H9 (cell line): ENCODE data around the gene DSP. TPM values are rescaled to one million over a fixed set of nuclear protein-coding genes. Genes with fewer than 3 reads are reported as not detected.

Experiments
- DNase-seq: peaks from one replicate; pipeline ENCODE4 v3.0.0-alpha.2; 2017
- H2AFZ ChIP-seq: one replicate; pipeline ENCODE4 v1.6.1; 2013; ENCODE audit warnings: mild to moderate bottlenecking, low read length, control low read depth, moderate library complexity
- H2AK5ac ChIP-seq: 2 replicates; pipeline ENCODE4 v1.6.1; 2013; ENCODE audit warnings: low read length, control low read depth, mixed read lengths; ENCODE audit not compliant: insufficient read length
- H2BK120ac ChIP-seq: one replicate; pipeline ENCODE4 v1.6.1; 2013; ENCODE audit warnings: low read depth, mild to moderate bottlenecking, low read length, control low read depth, inconsistent platforms; ENCODE audit not compliant: poor library complexity, severe bottlenecking
- H2BK12ac ChIP-seq: 2 replicates; pipeline ENCODE4 v1.6.1; 2013; ENCODE audit warnings: low read length, control low read depth, mixed read lengths, low read depth; ENCODE audit not compliant: insufficient read length
- H2BK15ac ChIP-seq: 2 replicates; pipeline ENCODE4 v1.6.1; 2013; ENCODE audit warnings: low read depth, low read length, control low read depth
- H2BK20ac ChIP-seq: one replicate; pipeline ENCODE4 v1.6.1; 2013; ENCODE audit warnings: low read depth, mild to moderate bottlenecking, low read length, control low read depth, inconsistent platforms; ENCODE audit not compliant: poor library complexity, severe bottlenecking
- H2BK5ac ChIP-seq: 2 replicates; pipeline ENCODE4 v1.6.1; 2013; ENCODE audit warnings: low read length, control low read depth, mixed read lengths; ENCODE audit not compliant: insufficient read length
- H3K14ac ChIP-seq: 2 replicates; pipeline ENCODE4 v1.6.1; 2013; ENCODE audit warnings: low read length, control low read depth; ENCODE audit not compliant: insufficient read depth
- H3K18ac ChIP-seq: 2 replicates; pipeline ENCODE4 v1.6.1; 2013; ENCODE audit warnings: low read depth, mild to moderate bottlenecking, mixed read lengths, low read length, control low read depth; ENCODE audit not compliant: insufficient read length
- H3K23ac ChIP-seq: 2 replicates; pipeline ENCODE4 v1.6.1; 2013; ENCODE audit warnings: low read length, control low read depth, mixed read lengths, low read depth; ENCODE audit not compliant: insufficient read length
- H3K23me2 ChIP-seq: 2 replicates; pipeline ENCODE4 v1.6.1; 2013; ENCODE audit warnings: low read depth, mild to moderate bottlenecking, mixed read lengths, low read length, control low read depth; ENCODE audit not compliant: insufficient read length, poor library complexity, severe bottlenecking
- H3K27ac ChIP-seq: 2 replicates; pipeline ENCODE4 v1.5.1; 2013; ENCODE audit warnings: low read length, control low read depth, mixed read lengths, low read depth; ENCODE audit not compliant: insufficient read length
- H3K27me3 ChIP-seq: 2 replicates; pipeline ENCODE4 v1.6.1; 2013; ENCODE audit warnings: low read length, control low read depth, inconsistent platforms; ENCODE audit not compliant: insufficient read depth
- H3K4ac ChIP-seq: 2 replicates; pipeline ENCODE4 v1.6.1; 2013; ENCODE audit warnings: low read depth, mild to moderate bottlenecking, control low read depth, inconsistent platforms, low read length, moderate library complexity
- H3K4me1 ChIP-seq: 2 replicates; pipeline ENCODE4 v1.6.1; 2013; ENCODE audit warnings: low read length, control low read depth, inconsistent platforms; ENCODE audit not compliant: insufficient read depth
- H3K4me2 ChIP-seq: 2 replicates; pipeline ENCODE4 v1.6.1; 2013; ENCODE audit warnings: low read length, control low read depth, mixed read lengths; ENCODE audit not compliant: insufficient read length, insufficient read depth
- H3K56ac ChIP-seq: 2 replicates; pipeline ENCODE4 v1.6.1; 2013; ENCODE audit warnings: low read depth, mild to moderate bottlenecking, mixed read lengths, low read length, control low read depth; ENCODE audit not compliant: insufficient read length
- H3K79me1 ChIP-seq: 2 replicates; pipeline ENCODE4 v1.6.1; 2013; ENCODE audit warnings: low read depth, mild to moderate bottlenecking, moderate library complexity, low read length, control low read depth, inconsistent platforms; ENCODE audit not compliant: insufficient read depth, poor library complexity, severe bottlenecking
- H3K79me2 ChIP-seq: 2 replicates; pipeline ENCODE4 v1.6.1; 2013; ENCODE audit warnings: low read length, control low read depth, inconsistent platforms; ENCODE audit not compliant: insufficient read depth
- H3K9ac ChIP-seq: 2 replicates; pipeline ENCODE4 v1.6.1; 2013; ENCODE audit warnings: low read length, control low read depth, mixed read lengths; ENCODE audit not compliant: insufficient read length; ENCODE audit errors: extremely low read depth
- H3K9me3 ChIP-seq: one replicate; pipeline ENCODE4 v1.6.1; 2013; ENCODE audit warnings: low read depth, low read length, inconsistent platforms; ENCODE audit not compliant: control insufficient read depth
- H3T11ph ChIP-seq: one replicate; pipeline ENCODE4 v1.6.1; 2013; ENCODE audit warnings: mild to moderate bottlenecking, low read length, control low read depth, inconsistent platforms
- H4K20me1 ChIP-seq: one replicate; pipeline ENCODE4 v1.6.1; 2013; ENCODE audit not compliant: control insufficient read depth, insufficient read length, insufficient read depth
- H4K5ac ChIP-seq: 2 replicates; pipeline ENCODE4 v1.6.1; 2013; ENCODE audit warnings: low read depth, mild to moderate bottlenecking, mixed read lengths, low read length, control low read depth; ENCODE audit not compliant: insufficient read length
- H4K8ac ChIP-seq: replicated peaks from 2 replicates; pipeline ENCODE4 v1.6.1; 2013; ENCODE audit warnings: low read length, control low read depth, mixed read lengths, low read depth; ENCODE audit not compliant: insufficient read length
- H4K91ac ChIP-seq: 2 replicates; pipeline ENCODE4 v1.6.1; 2013; ENCODE audit warnings: low read depth, mild to moderate bottlenecking, moderate library complexity, mixed read lengths, low read length, control low read depth; ENCODE audit not compliant: insufficient read length
- H3K27ac Mint-ChIP-seq, 3 experiments: 2 replicates in 2 of 3; 3 replicates in 1 of 3; pipeline ENCODE4 v1.8.0; 2020 to 2021; ENCODE audit warnings: mixed read lengths in 3 of 3, mild to moderate bottlenecking in 1 of 3, moderate library complexity in 1 of 3
- H3K27me3 Mint-ChIP-seq: 2 replicates; pipeline ENCODE4 v1.8.0; 2021; ENCODE audit warnings: low read depth, mild to moderate bottlenecking, moderate library complexity, mixed read lengths
- H3K36me3 Mint-ChIP-seq, 3 experiments: 2 replicates in 2 of 3; 3 replicates in 1 of 3; pipeline ENCODE4 v1.8.0; 2020 to 2021; ENCODE audit warnings: low read depth in 3 of 3, mixed read lengths in 3 of 3; ENCODE audit not compliant: insufficient read depth in 1 of 3
- H3K4me1 Mint-ChIP-seq, 2 experiments: 2 replicates each; pipeline ENCODE4 v1.8.0; 2020; ENCODE audit warnings: mixed read lengths in 2 of 2
- H3K4me3 Mint-ChIP-seq, 2 experiments: 2 replicates in 1 of 2; 3 replicates in 1 of 2; pipeline ENCODE4 v1.8.0; 2020 to 2021; ENCODE audit warnings: mild to moderate bottlenecking in 2 of 2, mixed read lengths in 2 of 2, moderate library complexity in 1 of 2
- H3K9me3 Mint-ChIP-seq, 2 experiments: 2 replicates in 1 of 2; 3 replicates in 1 of 2; pipeline ENCODE4 v1.8.0; 2020; ENCODE audit warnings: mild to moderate bottlenecking in 2 of 2, mixed read lengths in 2 of 2, moderate library complexity in 1 of 2
- CTCF ChIP-seq: fragments of 200-600 bp; sonication (generic); conservative IDR thresholded peaks from 3 replicates; pipeline ENCODE4 v1.8.0; 2021; ENCODE audit warnings: antibody characterized with exemption, mild to moderate bottlenecking
- WGBS: extraction: QIAGEN DNeasy Blood & Tissue Kit; methylation state at CpG from one replicate; pipeline ENCODE4 v1.1.7; 2013; ENCODE audit warnings: missing lambda C conversion rate, low lambda C conversion rate, mixed read lengths; ENCODE audit not compliant: insufficient read length; ENCODE audit errors: extremely low coverage; 5-methylcytosine and 5-hydroxymethylcytosine counted together
- total RNA-seq: library from RNA; stranded (reverse); gene quantifications from 2 replicates; pipeline ENCODE4 v1.2.1, GENCODE V29; 2021

The DSP gene
- total RNA-seq, 1 experiment from 2014 or later: 48.9 TPM

DNA sequence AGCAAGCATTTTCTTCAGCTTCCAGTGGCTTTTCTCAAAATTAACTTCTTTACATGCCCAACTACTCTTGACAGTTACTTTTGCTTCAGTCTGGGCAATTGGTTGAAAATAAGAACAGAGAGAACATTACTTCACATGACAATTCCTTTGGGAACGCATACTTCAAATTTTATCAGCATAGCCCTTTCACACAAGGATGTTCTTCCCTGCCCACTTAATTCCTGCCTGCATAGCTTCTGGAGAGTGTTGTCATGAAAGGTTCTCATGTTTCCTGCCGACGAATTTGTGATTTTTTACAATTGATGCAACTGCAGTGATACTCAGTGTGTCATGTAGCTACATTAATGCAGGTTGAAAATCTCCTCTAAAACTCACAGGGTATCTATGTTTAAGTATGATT lies 26.6 kb downstream of the DSP start:
- H2BK12ac ChIP-seq: no peak overlapping the region
- H3K27ac ChIP-seq: no peak overlapping the region
- no peak overlapping the region for H2BK15ac ChIP-seq
- no peaks in the 10 kb centered on the region for H3K27me3 ChIP-seq
- no peak for DNase-seq
- H3K79me2 ChIP-seq: no peaks in the 10 kb centered on the region
- no peaks in the 10 kb centered on the region for H3K9me3 ChIP-seq
- H3K14ac ChIP-seq: no peak overlapping the region
- no peaks in the 10 kb centered on the region for H3K4me1 ChIP-seq
- no peak overlapping the region for H2BK5ac ChIP-seq
- no CpG with 5 or more reads among the region's 3 CpGs for WGBS
- no peak overlapping the region for H4K5ac ChIP-seq
- Mint-ChIP-seq H3K4me3 (no peak overlapping the region), H3K9me3 (no peaks in the 10 kb centered on the region), H3K4me1 (no peaks in the 10 kb centered on the region), H3K36me3 (peaks cover 33 to 89% (median 84%) of the 10 kb centered on the region in 3 experiments), H3K27me3 (no peaks in the 10 kb centered on the region), H3K27ac (no peak overlapping the region)
- no peak overlapping the region for H3K56ac ChIP-seq
- no peak overlapping the region for H2AFZ ChIP-seq
- no peak overlapping the region for H3K9ac ChIP-seq
- no peak overlapping the region for H3T11ph ChIP-seq
- no peak overlapping the region for H4K91ac ChIP-seq
- no peak overlapping the region for H3K4me2 ChIP-seq
- H3K79me1 ChIP-seq: no peaks in the 10 kb centered on the region
- H2AK5ac ChIP-seq: no peak overlapping the region
- H3K23me2 ChIP-seq: no peaks in the 10 kb centered on the region
- H4K8ac ChIP-seq: no peak overlapping the region
- no peak overlapping the region for H3K4ac ChIP-seq
- no peak overlapping the region for H3K18ac ChIP-seq
- H2BK20ac ChIP-seq: no peak overlapping the region
- no peak for TF ChIP-seq CTCF
- no peaks in the 10 kb centered on the region for H4K20me1 ChIP-seq
- H2BK120ac ChIP-seq: no peak overlapping the region
- H3K23ac ChIP-seq: no peak overlapping the region
